NCI-H187 treated with DMSO at 0.1 percent for 48 hours (cell line): ENCODE data around the gene TAS2R13.

Experiments used
- DNase-seq: peaks from one replicate; lab custom pipeline; 2025; lab: John Stamatoyannopoulos, UW

Gene TAS2R13, protein sequence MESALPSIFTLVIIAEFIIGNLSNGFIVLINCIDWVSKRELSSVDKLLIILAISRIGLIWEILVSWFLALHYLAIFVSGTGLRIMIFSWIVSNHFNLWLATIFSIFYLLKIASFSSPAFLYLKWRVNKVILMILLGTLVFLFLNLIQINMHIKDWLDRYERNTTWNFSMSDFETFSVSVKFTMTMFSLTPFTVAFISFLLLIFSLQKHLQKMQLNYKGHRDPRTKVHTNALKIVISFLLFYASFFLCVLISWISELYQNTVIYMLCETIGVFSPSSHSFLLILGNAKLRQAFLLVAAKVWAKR

DNA sequence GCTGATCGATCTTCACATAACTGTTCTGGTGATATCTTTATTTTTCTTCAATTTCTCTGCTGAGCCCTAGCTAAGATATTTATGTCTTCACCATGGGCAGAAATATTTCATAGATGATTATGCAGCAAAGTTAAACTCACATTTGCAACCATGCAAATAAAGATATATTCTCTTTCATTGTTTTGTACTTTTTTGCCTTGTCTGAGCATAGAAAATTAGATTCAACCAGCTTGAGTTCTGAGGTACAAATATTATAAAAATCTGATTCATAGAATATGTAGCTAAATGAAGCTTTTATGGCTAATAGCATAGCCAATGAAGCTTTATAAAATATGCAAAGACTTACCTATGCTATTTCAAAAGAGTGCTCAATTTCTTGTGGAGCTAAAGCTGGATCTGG lies at the start of gene TAS2R13:
TSS of gene TAS2R13 (minus strand) at position 101 of the 400 bp plus-strand sequence. CDS start 264 bp downstream, outside the sequence.
- no peak for DNase-seq

DNA sequence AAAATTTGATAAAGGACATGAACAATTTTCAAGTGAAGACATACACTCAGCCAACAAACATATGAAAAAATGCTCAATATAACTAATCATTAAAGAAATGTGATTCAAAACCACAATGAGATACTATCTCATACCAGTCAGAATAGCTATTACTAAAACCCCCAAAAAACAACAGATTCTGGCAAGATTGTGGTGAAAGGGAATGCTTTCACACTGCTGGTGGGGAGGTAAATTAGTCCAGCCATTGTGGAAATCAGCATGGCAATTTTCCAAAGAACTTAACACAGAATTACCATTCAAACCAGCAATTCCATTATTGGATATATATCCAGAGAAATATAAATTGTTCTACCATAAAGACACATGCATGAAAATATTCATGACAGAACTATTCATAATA lies 48.4 kb upstream of the TAS2R13 start:
- DNase-seq: no peak

DNA sequence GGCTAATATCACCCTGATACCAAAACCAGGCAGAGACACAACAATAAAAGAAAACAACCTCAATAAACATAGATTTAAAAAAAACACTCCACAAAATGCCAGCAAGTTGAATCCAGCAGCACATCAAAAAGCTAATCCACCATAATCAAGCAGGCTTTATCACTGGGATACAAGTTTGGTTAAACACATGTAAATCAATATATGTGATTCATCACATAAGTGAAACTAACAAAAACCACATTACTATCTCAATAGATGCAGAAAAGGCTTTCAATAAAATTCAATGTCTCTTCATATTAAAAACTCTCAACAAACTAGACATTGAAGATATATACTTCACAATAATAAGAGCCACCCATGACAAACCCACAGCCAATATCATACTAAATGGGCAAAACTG lies 46.7 kb upstream of the TAS2R13 start:
- DNase-seq: no peak

DNA sequence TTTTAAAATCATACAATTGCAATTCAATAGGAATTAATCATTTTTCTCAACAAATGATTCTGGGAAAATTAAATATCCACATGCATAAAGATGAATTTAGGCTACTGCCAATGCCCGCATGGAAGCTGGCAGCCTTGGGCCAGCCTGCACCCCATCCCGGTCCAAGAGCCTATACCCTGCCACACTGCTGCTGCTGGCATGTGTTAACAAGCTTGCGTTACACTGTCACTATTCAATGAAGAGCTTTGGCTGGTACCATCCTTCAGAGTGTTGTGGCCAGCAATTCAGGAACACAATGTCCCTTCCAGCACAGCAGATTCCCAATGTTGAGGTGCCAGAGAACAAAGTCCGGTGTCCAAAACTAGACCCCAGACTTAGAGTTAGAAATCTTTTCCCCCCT lies 43.3 kb upstream of the TAS2R13 start:
- no peak for DNase-seq

DNA sequence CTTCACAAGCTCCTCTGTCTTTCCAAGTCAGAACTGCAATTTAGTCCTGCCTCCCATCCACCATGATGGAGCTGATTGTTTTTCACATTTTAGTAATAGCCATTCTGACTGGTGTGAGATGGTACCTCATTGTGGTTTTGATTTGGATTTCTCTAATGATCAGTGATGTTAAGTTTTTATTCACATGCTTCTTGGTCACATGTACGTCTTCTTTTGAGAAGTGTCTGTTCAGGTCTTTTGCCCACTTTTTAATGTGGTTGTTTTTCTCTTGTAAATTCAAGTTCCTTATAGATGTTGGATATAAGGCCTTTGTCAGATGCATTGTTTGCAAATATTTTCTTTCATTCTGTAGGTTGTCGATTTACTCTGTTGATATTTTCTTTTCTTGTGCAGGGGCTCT lies 33.8 kb upstream of the TAS2R13 start:
- no peak for DNase-seq

DNA sequence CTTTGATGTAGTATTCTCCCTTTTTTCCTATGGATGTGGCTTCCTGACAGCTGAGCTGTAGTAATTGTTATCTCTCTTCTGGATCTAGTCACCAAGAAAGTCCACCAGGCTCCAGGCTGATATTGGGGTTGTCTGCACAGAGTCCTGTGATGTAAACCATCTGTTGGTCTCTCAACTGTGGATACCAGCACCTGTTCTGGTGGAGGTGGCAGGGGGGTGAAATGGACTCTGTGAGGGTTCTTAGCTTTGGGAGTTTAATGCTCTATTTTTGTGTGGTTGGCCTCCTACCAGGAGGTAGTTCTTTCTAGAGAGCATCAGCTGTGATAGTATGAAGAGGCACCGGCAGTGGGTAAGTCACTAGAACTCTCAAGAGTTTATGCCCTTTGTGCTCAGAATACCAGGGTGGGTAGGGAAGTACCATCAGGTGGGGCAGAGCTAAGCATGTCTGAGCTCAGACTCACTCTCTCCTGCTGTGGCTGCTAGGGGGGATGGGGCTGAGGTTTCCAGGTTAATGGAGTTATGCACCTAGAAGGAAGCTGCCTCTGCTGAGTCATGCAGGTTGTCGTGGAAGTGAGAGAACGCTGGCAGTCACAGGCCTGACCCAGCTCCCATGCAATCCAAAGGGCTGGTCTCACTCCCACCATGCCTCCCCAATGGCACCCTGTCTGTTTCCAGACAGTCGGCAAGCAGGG lies 32.7 kb upstream of the TAS2R13 start:
- DNase-seq: no peak

DNA sequence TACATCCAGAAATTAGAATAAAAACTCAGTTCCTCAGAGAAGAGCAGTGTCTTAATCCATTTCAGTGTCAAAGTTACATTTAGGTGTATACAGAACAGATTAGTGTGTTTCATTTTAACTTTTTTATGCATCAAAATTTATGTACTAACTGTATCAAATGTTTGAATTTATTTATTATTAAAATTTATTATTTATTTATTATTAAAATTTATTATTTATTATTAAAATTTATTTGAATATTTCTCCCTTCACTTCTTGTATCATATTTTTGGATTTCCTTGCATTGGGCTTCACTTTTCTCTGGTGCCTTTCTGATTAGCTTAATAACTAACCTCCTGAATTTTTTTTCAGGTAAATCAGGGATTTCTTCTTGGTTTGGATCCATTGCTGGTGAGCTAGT lies 32.0 kb upstream of the TAS2R13 start:
- DNase-seq: no peak

DNA sequence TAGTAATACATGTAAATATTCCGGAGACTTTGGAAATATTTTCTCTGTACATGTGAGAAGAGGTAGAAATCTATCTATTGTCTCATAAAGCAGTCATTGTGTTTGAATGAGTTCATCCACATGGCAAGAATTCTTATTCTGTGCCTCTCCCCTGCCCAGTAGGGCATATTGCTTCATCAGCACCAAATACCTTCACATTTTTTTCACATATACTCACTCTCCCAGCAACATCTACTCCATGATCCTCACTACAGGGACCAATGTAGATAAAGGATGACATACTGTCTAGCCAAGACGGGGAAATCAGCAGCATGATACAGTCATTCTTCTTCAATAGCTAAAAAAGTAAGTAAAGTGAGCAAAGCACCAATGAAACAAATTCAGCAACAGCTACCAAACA lies 31.0 kb upstream of the TAS2R13 start:
- no peak for DNase-seq

DNA sequence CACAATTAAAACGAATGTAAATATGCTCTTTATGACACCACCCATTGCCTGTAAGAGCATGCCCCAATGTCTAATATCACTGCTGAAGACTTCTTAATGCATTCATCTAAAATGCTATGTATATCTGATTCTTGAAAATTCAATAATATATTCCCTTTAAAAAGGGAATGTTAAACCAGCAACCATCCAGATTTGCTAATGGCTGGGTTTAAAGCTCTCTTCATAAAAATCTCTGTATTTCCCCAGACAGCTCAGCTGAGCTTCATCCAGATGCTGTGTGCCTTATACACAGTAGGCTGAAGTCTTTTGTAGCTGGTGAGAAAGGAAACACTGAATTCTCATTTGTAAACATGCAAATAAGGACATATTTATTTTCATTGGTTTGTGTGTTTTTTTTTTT lies 29.8 kb upstream of the TAS2R13 start, which contains the start of gene TAS2R14:
TSS of gene TAS2R14 (minus strand) at position 101 of the 400 bp plus-strand sequence. CDS start at position 45, 56 bp downstream.
- no peak for DNase-seq

DNA sequence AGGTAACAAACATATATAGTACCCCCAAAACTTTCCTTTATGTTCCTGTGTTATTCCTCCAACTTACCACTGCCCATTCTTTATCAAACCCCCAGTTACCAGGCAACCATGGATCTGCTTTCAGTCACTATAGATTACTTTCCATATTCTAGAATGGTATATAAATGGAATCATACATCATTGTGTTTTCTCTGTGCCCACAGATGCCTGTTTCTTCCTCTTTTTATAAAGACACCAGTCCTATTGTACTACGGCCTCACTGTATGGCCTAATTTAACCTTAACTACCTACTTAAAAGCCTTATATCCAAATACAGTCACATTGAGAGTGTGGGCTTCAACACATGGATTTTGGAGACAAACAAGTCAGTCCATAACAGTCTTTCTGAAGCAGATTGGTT lies 27.1 kb upstream of the TAS2R13 start:
- no peak for DNase-seq

DNA sequence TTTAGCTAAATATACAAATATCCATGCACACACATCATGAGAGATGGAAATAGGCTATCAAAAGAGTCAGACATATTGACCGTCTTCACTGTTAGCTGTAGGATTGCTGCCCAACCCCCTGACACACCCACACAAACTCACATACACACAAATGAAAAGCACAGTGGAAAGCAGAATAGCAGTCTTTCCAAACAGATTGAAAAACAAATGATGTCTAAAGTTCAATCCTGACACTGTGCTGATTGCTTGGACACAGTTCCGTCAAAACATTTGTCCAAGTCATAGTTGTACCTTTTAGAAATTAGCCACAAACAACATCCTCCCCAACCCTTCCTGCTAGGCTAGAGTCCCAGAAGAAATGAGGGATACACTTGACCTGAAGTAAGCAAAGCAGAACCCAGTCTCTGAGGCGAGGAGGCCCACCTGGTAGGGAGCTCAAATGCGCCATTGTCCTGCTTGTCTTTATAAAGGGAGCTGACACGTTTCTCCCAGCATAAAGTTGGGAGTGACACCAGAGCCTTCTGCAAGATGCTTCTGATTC lies 19.5 kb upstream of the TAS2R13 start, which contains the start of gene PRH2:
TSS of gene PRH2 (plus strand) at position 491 of the 541 bp plus-strand sequence. CDS start at position 529, 38 bp downstream.
- no peak for DNase-seq

DNA sequence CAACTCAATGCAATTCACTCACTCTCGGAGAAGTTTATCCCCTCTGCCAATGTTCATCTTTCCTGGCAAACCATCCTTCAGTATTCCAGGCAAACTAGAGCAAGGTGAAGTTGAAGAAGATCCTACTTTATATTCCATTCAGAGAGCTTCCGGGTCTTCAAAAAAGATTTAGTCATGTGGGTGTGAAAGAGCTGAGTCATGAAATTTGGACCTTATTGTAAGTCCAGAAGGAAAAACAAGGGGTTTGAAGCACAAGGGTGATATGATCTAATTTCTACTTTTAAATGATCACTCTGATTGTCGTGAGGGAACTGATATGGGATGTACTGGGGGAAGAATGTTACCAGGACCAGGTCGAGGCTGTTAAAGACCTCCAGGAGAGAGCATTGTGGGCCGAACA lies 16.9 kb upstream of the TAS2R13 start:
- no peak for DNase-seq

DNA sequence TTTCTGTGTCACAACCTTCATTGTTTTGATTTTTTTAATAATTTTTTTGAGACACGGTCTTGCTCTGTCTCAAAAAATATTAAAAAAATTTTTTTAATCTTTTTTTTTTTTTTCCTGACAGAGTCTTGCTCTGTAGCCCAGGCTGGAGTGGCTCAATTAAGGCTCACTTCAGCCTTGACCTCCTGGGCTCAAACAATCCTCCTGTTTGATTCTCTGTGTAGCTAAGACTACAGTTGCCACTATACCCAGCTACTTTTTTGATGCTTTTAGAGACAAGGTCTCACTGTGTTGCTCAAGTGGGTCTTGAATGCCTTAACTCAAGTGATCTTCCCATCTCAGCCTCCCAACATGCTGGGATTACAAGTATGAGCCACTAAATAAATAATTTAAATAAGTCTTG lies 10.4 kb upstream of the TAS2R13 start:
- DNase-seq: no peak

DNA sequence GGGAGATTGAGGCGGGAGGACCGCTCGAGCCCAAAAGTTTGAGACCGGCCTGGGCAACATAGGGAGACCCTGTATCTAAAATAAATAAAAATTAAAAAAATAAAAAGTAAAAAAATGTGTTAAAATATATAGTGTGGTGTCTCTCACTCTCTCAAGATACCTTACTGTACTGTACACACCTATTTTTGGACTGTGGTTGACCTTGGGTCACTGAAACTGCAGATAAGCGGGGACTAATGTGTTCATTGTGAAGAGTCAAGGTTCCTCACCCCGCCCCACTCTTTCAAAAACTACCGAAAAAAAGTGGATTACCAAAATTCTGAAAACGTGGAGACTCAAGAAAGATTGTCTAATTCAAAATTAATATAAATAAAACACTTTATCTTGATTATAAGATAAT lies 1.0 kb upstream of the TAS2R13 start:
- no peak for DNase-seq

DNA sequence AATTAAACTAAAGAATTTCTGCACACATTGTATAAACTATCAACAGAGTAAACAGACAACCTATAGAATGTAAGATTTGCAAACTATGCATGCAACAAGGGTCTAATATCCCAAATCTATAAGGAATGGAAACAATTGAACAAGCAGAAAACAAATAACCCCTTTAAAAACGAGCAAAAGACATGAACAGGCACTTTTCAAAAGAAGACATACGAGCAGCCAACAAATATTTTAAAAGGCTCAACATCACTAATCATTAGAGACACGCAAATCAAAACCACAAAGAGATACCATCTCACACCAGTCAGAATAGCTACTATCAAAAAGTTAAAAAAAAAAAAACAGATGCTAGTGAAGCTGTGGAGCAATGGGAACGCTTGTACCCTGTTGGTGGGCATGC lies 4.7 kb downstream of the TAS2R13 start:
- DNase-seq: no peak

DNA sequence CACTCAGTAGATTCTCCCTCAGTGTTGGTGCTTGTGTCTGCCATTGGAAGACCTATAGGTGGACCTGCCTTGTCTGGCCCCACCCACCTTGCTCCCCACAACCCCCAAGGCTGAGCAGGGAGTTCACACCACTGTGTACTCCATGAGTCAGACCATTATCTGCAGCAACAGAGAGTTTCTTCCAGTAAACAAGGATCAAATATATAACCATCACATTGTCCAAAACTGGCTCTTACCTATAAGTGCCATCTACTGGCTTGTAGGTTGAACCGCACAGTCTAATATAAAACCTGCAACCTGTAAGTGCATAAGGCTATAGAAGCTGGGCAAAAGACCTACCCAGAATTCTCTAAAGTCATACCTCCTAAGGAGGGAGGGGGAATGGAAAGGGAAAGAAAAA lies 7.9 kb downstream of the TAS2R13 start:
- no peak for DNase-seq

DNA sequence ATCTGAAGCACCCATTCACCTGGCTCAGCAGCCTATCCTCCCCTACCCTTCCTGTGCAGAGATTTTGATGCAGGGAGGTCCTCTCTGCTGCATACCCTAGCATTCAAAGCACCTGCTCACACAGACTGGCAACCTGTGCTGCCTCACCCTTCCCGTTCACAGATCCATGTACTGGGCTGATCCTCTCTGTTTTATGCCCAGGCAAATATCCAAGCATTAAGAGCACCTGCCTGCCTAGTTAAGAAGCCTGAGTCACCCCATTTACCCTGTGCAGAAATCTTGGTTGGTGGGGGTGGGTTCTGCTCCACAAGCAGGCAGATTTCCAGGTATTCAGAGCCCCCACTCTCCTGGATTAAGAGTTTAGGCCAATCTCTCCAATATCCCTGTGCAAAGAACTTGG lies 8.4 kb downstream of the TAS2R13 start:
- no peak for DNase-seq

DNA sequence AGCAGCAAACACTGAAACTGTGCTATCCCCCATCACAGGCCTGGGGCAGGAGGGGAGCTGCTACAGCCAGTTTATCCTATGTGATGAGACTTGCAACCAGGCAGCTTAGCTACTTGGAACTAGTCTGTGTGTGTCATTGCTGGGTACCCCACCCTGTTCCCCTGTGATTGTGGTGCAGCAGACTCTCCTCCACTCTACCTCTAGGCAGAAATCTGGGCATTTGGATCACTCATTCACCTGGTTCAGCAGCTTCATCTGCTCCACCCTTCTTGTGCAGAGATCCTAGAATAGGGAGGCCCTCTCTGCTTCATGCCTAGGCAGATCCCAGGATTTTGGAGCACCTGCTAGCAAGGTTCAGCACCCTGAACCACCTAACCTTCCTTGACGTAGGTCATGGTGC lies 8.8 kb downstream of the TAS2R13 start:
- DNase-seq: no peak

DNA sequence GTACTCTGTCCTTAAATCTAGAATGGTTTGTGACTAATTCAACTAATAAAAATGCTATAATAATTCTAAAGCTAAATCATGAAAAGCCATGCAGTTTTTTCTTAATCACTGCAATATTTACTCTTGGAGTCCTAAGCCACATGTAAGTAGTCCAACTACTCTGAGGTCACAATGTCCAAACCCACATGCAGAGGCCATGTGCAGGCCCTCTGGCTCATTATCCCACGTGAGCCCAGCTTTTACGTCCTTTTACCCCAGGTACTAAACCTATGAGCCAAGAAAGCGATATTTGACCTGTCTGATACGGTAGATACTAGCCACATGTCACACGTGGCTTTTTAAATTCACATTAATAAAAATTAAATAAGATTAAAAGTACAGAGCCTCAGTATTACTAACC lies 12.5 kb downstream of the TAS2R13 start:
- no peak for DNase-seq

DNA sequence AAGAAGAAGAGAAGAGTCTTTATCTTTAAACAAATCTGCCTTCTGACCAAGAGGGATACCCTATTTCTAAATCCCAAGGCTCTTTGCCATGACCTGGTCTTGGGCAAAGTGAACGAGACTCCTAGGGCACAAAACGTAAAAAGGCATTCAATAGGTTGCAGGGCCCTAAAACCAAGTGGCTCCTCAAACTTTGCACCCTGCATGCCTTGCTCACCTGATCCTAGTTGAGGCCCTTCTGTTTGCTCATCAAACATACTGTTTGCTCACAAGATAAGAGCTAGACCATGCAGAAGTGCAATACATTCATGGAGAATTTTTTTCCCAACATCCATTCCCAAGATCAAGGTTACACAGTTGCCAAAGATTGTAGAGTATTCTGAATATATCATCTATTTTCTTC lies 17.4 kb downstream of the TAS2R13 start:
- no peak for DNase-seq

DNA sequence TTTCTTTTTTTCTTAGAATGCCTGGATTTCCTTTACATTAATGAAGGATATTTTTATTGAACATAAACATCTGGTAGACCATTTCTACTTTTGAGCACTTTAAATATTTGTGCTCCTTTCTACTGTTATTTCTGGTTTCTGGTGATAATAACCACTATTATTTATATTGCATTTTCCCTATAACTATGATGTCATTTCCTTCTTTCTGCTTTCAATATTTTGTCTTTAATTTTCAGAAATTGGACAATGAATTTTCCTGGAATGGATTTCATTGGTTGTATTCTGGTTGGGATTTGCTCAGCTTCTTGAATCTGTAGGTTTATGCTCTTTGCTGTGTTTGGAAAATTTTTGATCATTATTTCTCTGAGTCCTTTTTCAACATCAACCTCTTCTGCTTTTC lies 20.1 kb downstream of the TAS2R13 start:
- no peak for DNase-seq

DNA sequence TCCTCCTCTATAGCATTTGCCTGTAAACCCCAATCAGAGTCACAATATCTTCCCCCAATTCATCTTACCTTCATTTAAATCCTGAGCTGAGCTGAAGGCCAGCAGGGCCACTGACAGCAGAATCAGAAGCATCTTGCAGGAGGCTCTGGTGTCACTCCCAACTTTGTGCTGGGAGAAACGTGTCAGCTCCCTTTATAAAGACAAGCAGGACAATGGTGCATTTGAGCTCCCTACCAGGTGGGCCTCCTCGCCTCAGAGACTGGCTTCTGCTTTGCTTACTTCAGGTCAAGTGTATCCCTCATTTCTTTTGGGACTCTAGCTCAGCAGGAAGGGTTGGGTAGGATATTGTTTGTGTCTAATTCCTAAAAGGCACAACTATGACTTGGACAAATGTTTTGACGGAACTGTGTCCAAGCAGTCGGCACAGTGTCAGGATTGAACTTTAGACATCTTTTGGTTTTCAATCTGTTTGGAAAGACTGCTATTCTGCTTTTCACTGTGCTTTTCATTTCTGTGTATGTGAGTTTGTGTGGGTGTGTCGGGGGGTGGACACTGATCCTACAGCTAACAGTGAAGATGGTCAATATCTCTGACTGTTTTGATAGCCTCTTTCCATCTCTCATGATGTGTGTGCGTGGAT lies 25.2 kb downstream of the TAS2R13 start, which contains the start of gene PRH1:
TSS of gene PRH1 (minus strand) at position 170 of the 640 bp plus-strand sequence. CDS start at position 132, 38 bp downstream.
- no peak for DNase-seq

DNA sequence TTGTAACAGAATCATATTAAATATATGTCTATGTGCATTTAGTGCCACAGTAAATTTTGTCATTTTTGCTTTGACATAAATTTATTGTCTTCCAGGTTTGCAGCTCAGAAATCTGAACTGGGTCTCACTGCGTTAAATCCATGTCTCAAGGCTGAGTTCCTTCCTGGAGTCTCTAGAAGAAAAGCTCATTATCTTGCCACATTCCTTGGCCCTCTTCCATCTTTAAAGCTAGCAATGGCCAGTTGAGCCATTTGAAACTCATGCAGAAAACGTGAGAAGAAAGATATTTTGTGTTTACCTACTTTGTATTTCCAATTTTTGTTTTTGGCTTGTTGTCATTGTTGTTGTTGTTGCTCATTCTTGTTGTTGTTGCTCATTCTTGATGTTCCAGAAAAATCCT lies 36.0 kb downstream of the TAS2R13 start:
- DNase-seq: no peak
